Lung (tissue), 12 donors: ENCODE results near the gene ZCCHC10. TPM values are rescaled to one million over a fixed set of nuclear protein-coding genes. Genes with fewer than 3 reads are reported as not detected.
A peak's percentile ranks its signal among the peaks of the same experiment; 100 is the strongest.

Source experiments
- ATAC-seq: fragments of 200-7000 bp; cut with Tn5 transposase; one replicate; pipeline ENCODE4 v1.9.1; 2020; ENCODE audit warnings: moderate number of reproducible peaks; ENCODE audit not compliant: insufficient read depth, low FRiP score
- DNase-seq, 3 donors: peaks; one replicate each; pipeline ENCODE4 v3.0.0-alpha.2; 2013 to 2017
- H3K27ac ChIP-seq, 2 donors: one replicate each; pipeline ENCODE4 v1.5.1; 2013; ENCODE audit warnings: mild to moderate bottlenecking in 2 of 2, moderate library complexity in 2 of 2, control low read depth in 1 of 2, inconsistent platforms in 1 of 2, low read depth in 1 of 2, low read length in 1 of 2
- H3K27me3 ChIP-seq, 3 donors: one replicate each; pipeline ENCODE4 v1.5.1; 2013; ENCODE audit warnings: low read length in 2 of 3; ENCODE audit not compliant: control insufficient read depth in 3 of 3, insufficient read depth in 3 of 3
- H3K36me3 ChIP-seq, 4 donors: one replicate each; pipeline ENCODE4 v1.5.1; 2013; ENCODE audit warnings: low read length in 4 of 4, mild to moderate bottlenecking in 1 of 4, moderate library complexity in 1 of 4; ENCODE audit not compliant: control insufficient read depth in 4 of 4, insufficient read depth in 4 of 4
- H3K4me1 ChIP-seq, 5 donors: one replicate each; pipeline ENCODE4 v1.5.1; 2013; ENCODE audit warnings: low read length in 5 of 5, mild to moderate bottlenecking in 2 of 5, moderate library complexity in 1 of 5; ENCODE audit not compliant: control insufficient read depth in 5 of 5, insufficient read depth in 5 of 5
- H3K4me3 ChIP-seq: one replicate; pipeline ENCODE4 v1.5.1; 2013; ENCODE audit warnings: mild to moderate bottlenecking, control low read depth, moderate library complexity
- H3K9ac ChIP-seq, 2 donors: one replicate each; pipeline ENCODE4 v1.5.1; 2013; ENCODE audit warnings: low read length in 2 of 2, control low read depth in 1 of 2; ENCODE audit not compliant: insufficient read depth in 1 of 2
- H3K9me3 ChIP-seq, 4 donors: one replicate each; pipeline ENCODE4 v1.5.1; 2013; ENCODE audit warnings: low read length in 3 of 4, mild to moderate bottlenecking in 1 of 4, moderate library complexity in 1 of 4; ENCODE audit not compliant: control insufficient read depth in 4 of 4, insufficient read depth in 3 of 4
- CTCF ChIP-seq: IDR thresholded peaks from 2 replicates; pipeline ENCODE4 v1.5.1; 2012; ENCODE audit warnings: mild to moderate bottlenecking; ENCODE audit errors: control extremely low read depth, extremely low read depth
- WGBS, 2 donors: extraction: QIAGEN DNeasy Blood & Tissue Kit; methylation state at CpG; one replicate each; pipeline ENCODE4 v1.1.7; 2013; 5-methylcytosine and 5-hydroxymethylcytosine counted together
- polyA plus RNA-seq, 2 donors: library from polyadenylated mRNA; stranded (reverse); fragments of 200-250 nt; gene quantifications; one replicate each; pipeline ENCODE4 v1.2.1, GENCODE V29; 2013
- total RNA-seq, 2 donors: library from RNA; depleted of rRNA in 1 of 2; stranded (reverse); fragments of >200 nt in 1 of 2; gene quantifications; one replicate each; pipeline ENCODE4 v1.2.1, GENCODE V29; 2014 to 2021
- donor health status: control.
- donor health status: control.
- donor health status: Bipolar disorder and iron deficiency.
- donor health status: healthy.
- donor health status: DM: yes; HTN: yes; CAD: no.

ZCCHC10 gene
- total and polyA plus RNA-seq, 4 donors, result 15.3 to 31.3 (median 24.8) TPM

- Histone ChIP-seq H3K36me3 (peaks cover 0 to 10% (median 0%) of the 10 kb centered on the region in 4 donors), H3K4me3 (peak overlapping the region; percentile 74), H3K9ac (peak overlapping the region; percentile 95 to 98), H3K27ac (peak overlapping the region; percentile 96 to 98), H3K27me3 (no peaks in the 10 kb centered on the region), H3K9me3 (no peaks in the 10 kb centered on the region), H3K4me1 (peaks cover 7 to 30% (median 12%) of the 10 kb centered on the region in 5 donors)
- TF ChIP-seq CTCF, result no peak
- DNase-seq (no peak), ATAC-seq (no peak)
- 2% methylated on average over 15 of the region's 15 CpGs for WGBS, 2 donors
Observed at GRCh38 chr5:133051061-133051541, 24.8 kb upstream of the ZCCHC10 start.

- Histone ChIP-seq H3K27ac (peak overlapping the region in 1 of 2 donors; percentile 96), H3K4me3 (no peak overlapping the region), H3K27me3 (no peaks in the 10 kb centered on the region), H3K9ac (peak overlapping the region; percentile 95 to 98), H3K9me3 (no peaks in the 10 kb centered on the region), H3K36me3 (peaks cover 0 to 10% (median 0%) of the 10 kb centered on the region in 4 donors), H3K4me1 (peaks cover 7 to 30% (median 12%) of the 10 kb centered on the region in 5 donors)
- no peak for ATAC-seq
- peak in 1 of 3 donors; percentile 11 for DNase-seq
- no peak for TF ChIP-seq CTCF
- WGBS, 2 donors, result 42 to 48% methylated on average over 4 of the region's 4 CpGs
Observed at GRCh38 chr5:133050521-133050920, 24.2 kb upstream of the ZCCHC10 start.

DNA sequence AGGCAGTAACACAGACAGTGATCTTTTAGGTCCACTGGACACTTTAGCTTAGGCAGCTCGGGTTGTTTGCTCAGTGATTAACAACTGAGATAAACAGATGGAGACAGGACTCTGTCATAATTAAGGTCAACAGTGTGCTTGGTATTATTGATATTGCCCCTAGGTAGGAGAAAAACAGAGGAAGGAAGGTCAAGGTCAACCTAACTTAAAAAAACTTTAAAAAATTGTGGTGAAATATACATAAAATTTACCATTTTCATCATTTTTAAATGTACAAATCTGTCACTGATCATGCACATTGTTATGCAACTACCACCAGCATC lies 23.3 kb upstream of the ZCCHC10 start:
- ATAC-seq, result no peak
- no peak for TF ChIP-seq CTCF
- DNase-seq, result no peak
- H3K4me3 ChIP-seq, result no peak overlapping the region
- no peaks in the 10 kb centered on the region for H3K27me3 ChIP-seq
- peak overlapping the region in 1 of 2 donors; percentile 83 for H3K27ac ChIP-seq
- H3K9me3 ChIP-seq, result no peaks in the 10 kb centered on the region
- H3K4me1 ChIP-seq, result peaks cover 7 to 30% (median 12%) of the 10 kb centered on the region in 5 donors
- 35 to 63% methylated on average over 1 of the region's 1 CpG for WGBS, 2 donors
- peaks cover 0 to 10% (median 0%) of the 10 kb centered on the region in 4 donors for H3K36me3 ChIP-seq
- H3K9ac ChIP-seq, result peak overlapping the region in 1 of 2 donors; percentile 28
